Naive thymus-derived CD4-positive, alpha-beta T cell (primary cell): Measurements from ENCODE around the gene ARHGAP9. TPM values are rescaled to one million over a fixed set of nuclear protein-coding genes. Genes with fewer than 3 reads are reported as not detected.

Source experiments
- ATAC-seq: fragments of 150-1000 bp; cut with Tn5 transposase; 2 replicates; pipeline ENCODE4 v1.10.0; 2021; ENCODE audit warnings: mild to moderate bottlenecking, moderate library complexity
- CTCF ChIA-PET: fragments of 350-600 bp; sonication (Branson Sonifier 250); formaldehyde crosslinking; loops from one replicate; lab custom pipeline; 2021; ENCODE audit warnings: antibody characterized with exemption; lab: Charles Lee
- POLR2A ChIA-PET: fragments of 350-600 bp; sonication (Branson Sonifier 250); formaldehyde crosslinking; loops from one replicate; lab custom pipeline; 2021; ENCODE audit warnings: antibody characterized with exemption, inconsistent platforms; lab: Charles Lee
- DNase-seq, 9 donors: peaks; one replicate each; pipeline versions ENCODE4 v3.0.0 to v3.0.0-alpha.2; 2020 to 2022; ENCODE audit warnings: mixed read lengths in 1 of 9
- H3K27ac ChIP-seq: one replicate; pipeline ENCODE4 v1.7.0; 2013; ENCODE audit warnings: mild to moderate bottlenecking, low read depth, low read length, moderate library complexity
- H3K27me3 ChIP-seq, 2 donors: one replicate each; pipeline ENCODE4 v1.7.0; 2013; ENCODE audit warnings: low read length in 2 of 2, mild to moderate bottlenecking in 2 of 2, moderate library complexity in 2 of 2; ENCODE audit not compliant: control insufficient read depth in 2 of 2, insufficient read depth in 2 of 2
- H3K36me3 ChIP-seq, 3 experiments: 1 replicate in 2 of 3; 2 replicates in 1 of 3; pipeline ENCODE4 v1.7.0; 2013; ENCODE audit warnings: low read length in 3 of 3, mild to moderate bottlenecking in 3 of 3, moderate library complexity in 1 of 3; ENCODE audit not compliant: insufficient read depth in 3 of 3, control insufficient read depth in 2 of 3
- H3K4me1 ChIP-seq, 2 donors: one replicate each; pipeline ENCODE4 v1.7.0; 2013; ENCODE audit warnings: low read length in 2 of 2, mild to moderate bottlenecking in 2 of 2, moderate library complexity in 1 of 2; ENCODE audit not compliant: control insufficient read depth in 2 of 2, insufficient read depth in 2 of 2
- H3K4me3 ChIP-seq: 2 replicates; pipeline ENCODE4 v1.7.0; 2013; ENCODE audit warnings: mild to moderate bottlenecking, low read length
- H3K9me3 ChIP-seq, 3 experiments: 1 replicate in 2 of 3; 2 replicates in 1 of 3; pipeline ENCODE4 v1.7.0; 2013; ENCODE audit warnings: low read length in 3 of 3; ENCODE audit not compliant: control insufficient read depth in 2 of 3
- H3K27ac Mint-ChIP-seq, 9 donors: one replicate each; pipeline ENCODE4 v1.8.0; 2020 to 2022; ENCODE audit warnings: mixed read lengths in 9 of 9, mild to moderate bottlenecking in 8 of 9, moderate library complexity in 5 of 9, inconsistent platforms in 2 of 9
- H3K27me3 Mint-ChIP-seq, 5 donors: one replicate each; pipeline ENCODE4 v1.8.0; 2021 to 2022; ENCODE audit warnings: mixed read lengths in 5 of 5, mild to moderate bottlenecking in 1 of 5
- H3K36me3 Mint-ChIP-seq, 5 donors: one replicate each; pipeline ENCODE4 v1.8.0; 2020 to 2022; ENCODE audit warnings: mixed read lengths in 5 of 5, mild to moderate bottlenecking in 3 of 5, inconsistent platforms in 1 of 5
- H3K4me1 Mint-ChIP-seq, 7 donors: one replicate each; pipeline ENCODE4 v1.8.0; 2020 to 2022; ENCODE audit warnings: mixed read lengths in 7 of 7, mild to moderate bottlenecking in 3 of 7, inconsistent platforms in 1 of 7
- H3K4me3 Mint-ChIP-seq, 10 donors: one replicate each; pipeline ENCODE4 v1.8.0; 2020 to 2022; ENCODE audit warnings: mild to moderate bottlenecking in 10 of 10, mixed read lengths in 10 of 10, moderate library complexity in 6 of 10, inconsistent platforms in 2 of 10
- H3K9me3 Mint-ChIP-seq, 11 donors: one replicate each; pipeline ENCODE4 v1.8.0; 2020 to 2022; ENCODE audit warnings: mixed read lengths in 11 of 11, mild to moderate bottlenecking in 4 of 11, inconsistent platforms in 1 of 11, moderate library complexity in 1 of 11
- intact Hi-C, 2 donors: fragments of 100-400 bp; cut with micrococcal nuclease; formaldehyde crosslinking; loops; one replicate each; pipeline ENCODE4 v1.15.1; 2023
- polyA plus RNA-seq, 2 donors: library from polyadenylated mRNA; unstranded; fragments of 300-500 nt; fragmentation: Illumina TruSeq; gene quantifications; one replicate each; pipeline ENCODE4 v1.2.3, GENCODE V29; 2021
- total RNA-seq, 6 experiments: library from RNA in 5 of 6; stranded (reverse) in 5 of 6; gene quantifications; 1 replicate in 5 of 6; 2 replicates in 1 of 6; pipeline ENCODE4 v1.2.3 and lab custom pipeline; 2021 to 2026

ARHGAP9 gene
- total and polyA plus RNA-seq, 7 experiments from 2014 or later, result 198 to 366 (median 329) TPM

- Mint-ChIP-seq H3K27me3 (no peaks in the 10 kb centered on the region), H3K4me3 (no peak overlapping the region), H3K9me3 (peaks cover 0 to 4% (median 0%) of the 10 kb centered on the region in 11 donors), H3K36me3 (no peaks in the 10 kb centered on the region), H3K27ac (no peak overlapping the region), H3K4me1 (peaks cover 20 to 35% (median 28%) of the 10 kb centered on the region in 7 donors)
- H3K27me3 ChIP-seq, result no peaks in the 10 kb centered on the region
- intact Hi-C loops, result loop anchor here (5.0 kb wide), 2 partner anchors 1166 to 1331 kb away; partner anchors contain the start of genes COQ10A (in 1 of the 2) and PA2G4 (in 1 of the 2)
- H3K4me1 ChIP-seq, result peaks cover 8 to 17% of the 10 kb centered on the region in 2 donors
- CTCF ChIA-PET, result interaction anchor here (2.1 kb wide), 1 partner anchor 25 kb away, joined by 11 read pairs; the partner anchor contains the start of gene GLI1
- H3K27ac ChIP-seq, result no peak overlapping the region
- no peak overlapping the region for H3K4me3 ChIP-seq
- DNase-seq, result no peak
- no peaks in the 10 kb centered on the region for H3K36me3 ChIP-seq
- no peak for ATAC-seq
- POLR2A ChIA-PET, result interaction anchor here (0.6 to 0.7 kb wide), 2 partner anchors 49 to 203 kb away, joined by 3 read pairs; no protein-coding TSS in a partner anchor
- H3K9me3 ChIP-seq, result no peaks in the 10 kb centered on the region
These were observed 46.3 kb downstream of the ARHGAP9 start for GRCh38 chr12:57433370-57433769.

DNA sequence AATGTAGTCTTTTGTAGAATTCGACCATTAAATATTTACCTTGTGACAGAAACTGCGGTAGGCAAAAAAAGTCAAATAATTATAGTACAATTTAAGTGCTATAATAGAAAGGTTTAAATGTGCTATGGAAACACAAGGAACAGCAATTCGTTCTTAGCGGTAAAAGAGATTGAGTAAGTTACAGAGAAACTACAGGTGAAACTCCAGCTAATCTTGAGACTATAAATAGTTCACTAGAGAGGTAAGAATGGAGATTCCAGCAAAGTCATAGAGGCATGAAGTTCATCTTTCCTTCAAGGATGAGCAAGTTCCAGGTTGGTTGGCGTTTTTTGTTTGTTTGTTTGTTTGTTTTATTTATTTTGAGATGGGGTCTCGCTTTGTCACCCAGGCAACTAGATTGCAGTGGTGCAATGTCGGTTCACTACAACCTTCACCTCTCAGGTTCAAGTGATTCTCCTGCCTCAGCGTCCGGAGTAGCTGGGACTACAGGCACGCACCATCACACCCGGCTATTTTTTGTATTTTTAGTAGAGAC, 47.9 kb downstream of the ARHGAP9 start:
- Mint-ChIP-seq H3K4me1 (peaks cover 24 to 47% (median 34%) of the 10 kb centered on the region in 7 donors), H3K36me3 (peaks cover 0 to 5% (median 0%) of the 10 kb centered on the region in 5 donors), H3K4me3 (peak overlapping the region; percentile 88 to 98 (median 95)), H3K9me3 (peaks cover 0 to 4% (median 0%) of the 10 kb centered on the region in 11 donors), H3K27ac (peak overlapping the region; percentile 97 to 100 (median 99)), H3K27me3 (no peaks in the 10 kb centered on the region)
- Histone ChIP-seq H3K27ac (peak overlapping the region; percentile 85), H3K4me1 (peaks cover 8 to 17% of the 10 kb centered on the region in 2 donors), H3K4me3 (peak overlapping the region; percentile 42), H3K9me3 (no peaks in the 10 kb centered on the region), H3K36me3 (no peaks in the 10 kb centered on the region), H3K27me3 (no peaks in the 10 kb centered on the region)
- DNase-seq (no peak), ATAC-seq (no peak)
- intact Hi-C loops, result loop anchor here (1.0 to 5.0 kb wide), 9 partner anchors 28 to 1329 kb away; partner anchors contain the start of genes GLI1 (in 2 of the 2), COQ10A (in 1 of the 2), DDIT3 (in 1 of the 2) and PA2G4 (in 1 of the 2)
- CTCF ChIA-PET, result interaction anchor here (2.1 kb wide), 1 partner anchor 27 kb away, joined by 11 read pairs; the partner anchor contains the start of gene GLI1
- POLR2A ChIA-PET, result interaction anchor here (0.5 to 1.5 kb wide), 5 partner anchors 14 to 1126 kb away, joined by 3 to 8 read pairs (median 3); no protein-coding TSS in a partner anchor

- DNase-seq, result peak; percentile 83 to 96 (median 94)
- POLR2A ChIA-PET, result interaction anchor here (1.0 to 1.2 kb wide), 2 partner anchors 14 to 52 kb away, joined by 3 read pairs; no protein-coding TSS in a partner anchor
- peak within 1 kb of the TSS; percentile 55 for H3K4me3 ChIP-seq
- Mint-ChIP-seq H3K4me3 (peak within 1 kb of the TSS; percentile 88 to 100 (median 98)), H3K4me1 (peaks cover 27 to 53% (median 39%) of the 10 kb centered on the region in 7 donors), H3K36me3 (peaks cover 0 to 5% (median 0%) of the 10 kb centered on the region in 5 donors), H3K9me3 (peaks cover 0 to 4% (median 0%) of the 10 kb centered on the region in 11 donors), H3K27me3 (no peaks in the 10 kb centered on the region), H3K27ac (peak within 1 kb of the TSS; percentile 97 to 100 (median 99))
- intact Hi-C loops, result loop anchor here (1.0 to 5.0 kb wide), 9 partner anchors 28 to 1329 kb away; partner anchors contain the start of genes GLI1 (in 2 of the 2), COQ10A (in 1 of the 2), DDIT3 (in 1 of the 2) and PA2G4 (in 1 of the 2)
- peak; percentile 95 for ATAC-seq
- no peaks in the 10 kb centered on the region for H3K36me3 ChIP-seq
- no peaks in the 10 kb centered on the region for H3K9me3 ChIP-seq
- CTCF ChIA-PET, result interaction anchor here (1.5 kb wide), 1 partner anchor 30 kb away, joined by 4 read pairs; no protein-coding TSS in a partner anchor
- H3K4me1 ChIP-seq, result peaks cover 8 to 17% of the 10 kb centered on the region in 2 donors
- H3K27ac ChIP-seq, result peak within 1 kb of the TSS; percentile 85
- H3K27me3 ChIP-seq, result no peaks in the 10 kb centered on the region
These were observed 48.6 kb downstream of the ARHGAP9 start, which contains the start of gene R3HDM2 for GRCh38 chr12:57430931-57431566. R3HDM2 (minus strand) TSS chr12:57431043; CDS start chr12:57310428, 120,615 bp downstream.

GRCh38 chr12:57430112-57430930, 49.3 kb downstream of the ARHGAP9 start:
- DNase-seq, result peak in 8 of 9 donors; percentile 37 to 79 (median 58)
- intact Hi-C loops, result loop anchor here (2.0 to 5.0 kb wide), 5 partner anchors 56 to 1328 kb away; partner anchors contain the start of genes COQ10A (in 1 of the 2), PA2G4 (in 1 of the 2) and TSPAN31 (in 1 of the 2)
- Mint-ChIP-seq H3K27me3 (no peaks in the 10 kb centered on the region), H3K36me3 (peaks cover 0 to 10% (median 0%) of the 10 kb centered on the region in 5 donors), H3K9me3 (peaks cover 0 to 4% (median 0%) of the 10 kb centered on the region in 11 donors), H3K27ac (peak overlapping the region; percentile 97 to 100 (median 99)), H3K4me3 (peak overlapping the region; percentile 88 to 100 (median 98)), H3K4me1 (peaks cover 25 to 53% (median 43%) of the 10 kb centered on the region in 7 donors)
- ATAC-seq, result peak; percentile 72
- Histone ChIP-seq H3K4me3 (peak overlapping the region; percentile 55), H3K27ac (peak overlapping the region; percentile 85), H3K27me3 (no peaks in the 10 kb centered on the region), H3K4me1 (peaks cover 8 to 17% of the 10 kb centered on the region in 2 donors), H3K36me3 (peaks cover 0 to 6% (median 0%) of the 10 kb centered on the region in 3 experiments), H3K9me3 (no peaks in the 10 kb centered on the region)
- ChIA-PET CTCF (interaction anchor here (1.5 kb wide), 1 partner anchor 31 kb away, joined by 4 read pairs; no protein-coding TSS in a partner anchor), POLR2A (interaction anchor here (0.7 to 1.2 kb wide), 9 partner anchors 9 to 201 kb away, joined by 3 to 6 read pairs (median 5); partner anchors contain the start of genes GLI1, MARS1, PIP4K2C and SHMT2)

DNA sequence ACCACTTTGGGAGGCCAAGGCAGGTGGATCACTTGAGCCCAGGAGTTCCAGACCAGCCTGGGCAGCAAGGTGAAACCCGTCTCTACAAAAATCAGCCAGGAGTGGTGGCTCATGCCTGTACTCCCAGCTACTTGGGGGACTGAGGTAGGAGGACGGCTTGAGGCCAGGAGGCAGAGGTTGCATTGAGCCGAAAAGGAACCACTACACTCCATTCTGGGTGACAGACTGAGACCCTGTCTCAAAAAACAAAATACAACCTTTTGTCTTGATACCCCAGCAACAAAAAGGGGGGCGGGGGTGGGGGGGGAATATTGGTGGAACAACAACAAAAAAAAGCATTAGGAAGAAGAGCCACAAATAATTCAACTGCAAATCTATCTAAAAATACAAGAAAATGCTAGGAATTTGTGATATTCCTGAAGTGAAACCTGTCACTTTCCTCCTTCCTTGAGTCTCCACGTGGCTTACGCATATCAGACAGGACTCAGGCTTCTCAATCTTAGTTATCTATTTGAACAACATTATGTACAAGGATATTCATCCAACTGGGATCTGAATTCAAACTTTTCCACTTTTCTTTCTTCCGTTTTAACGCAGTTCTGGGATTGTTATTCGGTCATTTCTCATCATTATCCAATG, 50.1 kb downstream of the ARHGAP9 start:
- peak overlapping the region; percentile 85 for H3K27ac ChIP-seq
- POLR2A ChIA-PET, result interaction anchor here (0.7 to 1.2 kb wide), 9 partner anchors 8 to 200 kb away, joined by 3 to 6 read pairs (median 5); partner anchors contain the start of genes GLI1, MARS1, PIP4K2C and SHMT2
- DNase-seq, result no peak
- peaks cover 0 to 10% (median under 1%) of the 10 kb centered on the region in 5 donors for H3K36me3 Mint-ChIP-seq
- peak overlapping the region; percentile 84 to 100 (median 96) for H3K4me3 Mint-ChIP-seq
- H3K4me3 ChIP-seq, result peak overlapping the region; percentile 55
- ATAC-seq, result no peak
- intact Hi-C loops, result loop anchor here (2.0 to 5.0 kb wide), 5 partner anchors 57 to 1327 kb away; partner anchors contain the start of genes COQ10A (in 1 of the 2), PA2G4 (in 1 of the 2) and TSPAN31 (in 1 of the 2)
- no peaks in the 10 kb centered on the region for H3K9me3 ChIP-seq
- H3K36me3 ChIP-seq, result peaks cover 0 to 7% (median 0%) of the 10 kb centered on the region in 3 experiments
- H3K27me3 Mint-ChIP-seq, result no peaks in the 10 kb centered on the region
- peak overlapping the region; percentile 97 to 100 (median 98) for H3K27ac Mint-ChIP-seq
- H3K9me3 Mint-ChIP-seq, result peaks cover 0 to 4% (median 0%) of the 10 kb centered on the region in 11 donors
- H3K4me1 Mint-ChIP-seq, result peaks cover 23 to 52% (median 42%) of the 10 kb centered on the region in 7 donors
- CTCF ChIA-PET, result interaction anchor here (1.5 kb wide), 1 partner anchor 31 kb away, joined by 4 read pairs; no protein-coding TSS in a partner anchor
- H3K27me3 ChIP-seq, result no peaks in the 10 kb centered on the region
- H3K4me1 ChIP-seq, result peaks cover 8 to 17% of the 10 kb centered on the region in 2 donors
